Measurements from ENCODE around the gene OPCML.

DNA sequence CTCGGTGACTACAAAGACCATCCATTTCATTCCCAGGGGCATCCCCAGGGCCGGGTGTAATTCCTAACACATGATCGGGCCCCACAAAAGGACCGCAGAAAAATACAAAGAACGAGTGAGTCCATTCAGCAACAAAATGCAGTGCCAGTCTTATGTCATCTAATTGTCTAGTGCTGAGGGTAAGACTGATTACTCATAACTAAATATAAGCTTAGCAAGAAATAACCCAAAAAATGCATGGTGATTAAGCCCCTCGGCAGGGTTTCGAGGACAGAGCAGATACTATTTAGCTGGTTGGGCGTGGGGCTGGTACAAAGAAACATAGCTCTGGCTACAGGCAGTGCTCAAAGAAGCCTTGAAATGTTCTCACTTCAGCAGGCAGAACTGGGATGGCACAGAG is 1078.9 kb downstream of the OPCML start:
- TF ChIP-seq, protein P1, sequence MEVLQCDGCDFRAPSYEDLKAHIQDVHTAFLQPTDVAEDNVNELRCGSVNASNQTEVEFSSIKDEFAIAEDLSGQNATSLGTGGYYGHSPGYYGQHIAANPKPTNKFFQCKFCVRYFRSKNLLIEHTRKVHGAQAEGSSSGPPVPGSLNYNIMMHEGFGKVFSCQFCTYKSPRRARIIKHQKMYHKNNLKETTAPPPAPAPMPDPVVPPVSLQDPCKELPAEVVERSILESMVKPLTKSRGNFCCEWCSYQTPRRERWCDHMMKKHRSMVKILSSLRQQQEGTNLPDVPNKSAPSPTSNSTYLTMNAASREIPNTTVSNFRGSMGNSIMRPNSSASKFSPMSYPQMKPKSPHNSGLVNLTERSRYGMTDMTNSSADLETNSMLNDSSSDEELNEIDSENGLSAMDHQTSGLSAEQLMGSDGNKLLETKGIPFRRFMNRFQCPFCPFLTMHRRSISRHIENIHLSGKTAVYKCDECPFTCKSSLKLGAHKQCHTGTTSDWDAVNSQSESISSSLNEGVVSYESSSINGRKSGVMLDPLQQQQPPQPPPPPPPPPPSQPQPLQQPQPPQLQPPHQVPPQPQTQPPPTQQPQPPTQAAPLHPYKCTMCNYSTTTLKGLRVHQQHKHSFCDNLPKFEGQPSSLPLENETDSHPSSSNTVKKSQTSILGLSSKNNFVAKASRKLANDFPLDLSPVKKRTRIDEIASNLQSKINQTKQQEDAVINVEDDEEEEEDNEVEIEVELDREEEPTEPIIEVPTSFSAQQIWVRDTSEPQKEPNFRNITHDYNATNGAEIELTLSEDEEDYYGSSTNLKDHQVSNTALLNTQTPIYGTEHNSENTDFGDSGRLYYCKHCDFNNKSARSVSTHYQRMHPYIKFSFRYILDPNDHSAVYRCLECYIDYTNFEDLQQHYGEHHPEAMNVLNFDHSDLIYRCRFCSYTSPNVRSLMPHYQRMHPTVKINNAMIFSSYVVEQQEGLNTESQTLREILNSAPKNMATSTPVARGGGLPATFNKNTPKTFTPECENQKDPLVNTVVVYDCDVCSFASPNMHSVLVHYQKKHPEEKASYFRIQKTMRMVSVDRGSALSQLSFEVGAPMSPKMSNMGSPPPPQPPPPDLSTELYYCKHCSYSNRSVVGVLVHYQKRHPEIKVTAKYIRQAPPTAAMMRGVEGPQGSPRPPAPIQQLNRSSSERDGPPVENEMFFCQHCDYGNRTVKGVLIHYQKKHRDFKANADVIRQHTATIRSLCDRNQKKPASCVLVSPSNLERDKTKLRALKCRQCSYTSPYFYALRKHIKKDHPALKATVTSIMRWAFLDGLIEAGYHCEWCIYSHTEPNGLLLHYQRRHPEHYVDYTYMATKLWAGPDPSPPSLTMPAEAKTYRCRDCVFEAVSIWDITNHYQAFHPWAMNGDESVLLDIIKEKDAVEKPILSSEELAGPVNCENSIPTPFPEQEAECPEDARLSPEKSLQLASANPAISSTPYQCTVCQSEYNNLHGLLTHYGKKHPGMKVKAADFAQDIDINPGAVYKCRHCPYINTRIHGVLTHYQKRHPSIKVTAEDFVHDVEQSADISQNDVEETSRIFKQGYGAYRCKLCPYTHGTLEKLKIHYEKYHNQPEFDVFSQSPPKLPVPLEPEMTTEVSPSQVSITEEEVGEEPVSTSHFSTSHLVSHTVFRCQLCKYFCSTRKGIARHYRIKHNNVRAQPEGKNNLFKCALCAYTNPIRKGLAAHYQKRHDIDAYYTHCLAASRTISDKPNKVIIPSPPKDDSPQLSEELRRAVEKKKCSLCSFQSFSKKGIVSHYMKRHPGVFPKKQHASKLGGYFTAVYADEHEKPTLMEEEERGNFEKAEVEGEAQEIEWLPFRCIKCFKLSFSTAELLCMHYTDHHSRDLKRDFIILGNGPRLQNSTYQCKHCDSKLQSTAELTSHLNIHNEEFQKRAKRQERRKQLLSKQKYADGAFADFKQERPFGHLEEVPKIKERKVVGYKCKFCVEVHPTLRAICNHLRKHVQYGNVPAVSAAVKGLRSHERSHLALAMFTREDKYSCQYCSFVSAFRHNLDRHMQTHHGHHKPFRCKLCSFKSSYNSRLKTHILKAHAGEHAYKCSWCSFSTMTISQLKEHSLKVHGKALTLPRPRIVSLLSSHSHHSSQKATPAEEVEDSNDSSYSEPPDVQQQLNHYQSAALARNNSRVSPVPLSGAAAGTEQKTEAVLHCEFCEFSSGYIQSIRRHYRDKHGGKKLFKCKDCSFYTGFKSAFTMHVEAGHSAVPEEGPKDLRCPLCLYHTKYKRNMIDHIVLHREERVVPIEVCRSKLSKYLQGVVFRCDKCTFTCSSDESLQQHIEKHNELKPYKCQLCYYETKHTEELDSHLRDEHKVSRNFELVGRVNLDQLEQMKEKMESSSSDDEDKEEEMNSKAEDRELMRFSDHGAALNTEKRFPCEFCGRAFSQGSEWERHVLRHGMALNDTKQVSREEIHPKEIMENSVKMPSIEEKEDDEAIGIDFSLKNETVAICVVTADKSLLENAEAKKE (CRISPR knock-in tag; IDR thresholded peaks at IDR 0.05): no peak
- TF ChIP-seq, protein P2, sequence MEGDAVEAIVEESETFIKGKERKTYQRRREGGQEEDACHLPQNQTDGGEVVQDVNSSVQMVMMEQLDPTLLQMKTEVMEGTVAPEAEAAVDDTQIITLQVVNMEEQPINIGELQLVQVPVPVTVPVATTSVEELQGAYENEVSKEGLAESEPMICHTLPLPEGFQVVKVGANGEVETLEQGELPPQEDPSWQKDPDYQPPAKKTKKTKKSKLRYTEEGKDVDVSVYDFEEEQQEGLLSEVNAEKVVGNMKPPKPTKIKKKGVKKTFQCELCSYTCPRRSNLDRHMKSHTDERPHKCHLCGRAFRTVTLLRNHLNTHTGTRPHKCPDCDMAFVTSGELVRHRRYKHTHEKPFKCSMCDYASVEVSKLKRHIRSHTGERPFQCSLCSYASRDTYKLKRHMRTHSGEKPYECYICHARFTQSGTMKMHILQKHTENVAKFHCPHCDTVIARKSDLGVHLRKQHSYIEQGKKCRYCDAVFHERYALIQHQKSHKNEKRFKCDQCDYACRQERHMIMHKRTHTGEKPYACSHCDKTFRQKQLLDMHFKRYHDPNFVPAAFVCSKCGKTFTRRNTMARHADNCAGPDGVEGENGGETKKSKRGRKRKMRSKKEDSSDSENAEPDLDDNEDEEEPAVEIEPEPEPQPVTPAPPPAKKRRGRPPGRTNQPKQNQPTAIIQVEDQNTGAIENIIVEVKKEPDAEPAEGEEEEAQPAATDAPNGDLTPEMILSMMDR (conservative IDR thresholded peaks at IDR 0.05; ENCODE audit: low read depth in 2 of 2): no peak
- no peak for TF ChIP-seq POLR2AphosphoS5 (IDR thresholded peaks at IDR 0.05; ENCODE audit: low read depth)
- TF ChIP-seq EZH2 (IDR thresholded peaks at IDR 0.05; ENCODE audit: low read depth, unreplicated experiment): no peak
- TF ChIP-seq, protein P3, sequence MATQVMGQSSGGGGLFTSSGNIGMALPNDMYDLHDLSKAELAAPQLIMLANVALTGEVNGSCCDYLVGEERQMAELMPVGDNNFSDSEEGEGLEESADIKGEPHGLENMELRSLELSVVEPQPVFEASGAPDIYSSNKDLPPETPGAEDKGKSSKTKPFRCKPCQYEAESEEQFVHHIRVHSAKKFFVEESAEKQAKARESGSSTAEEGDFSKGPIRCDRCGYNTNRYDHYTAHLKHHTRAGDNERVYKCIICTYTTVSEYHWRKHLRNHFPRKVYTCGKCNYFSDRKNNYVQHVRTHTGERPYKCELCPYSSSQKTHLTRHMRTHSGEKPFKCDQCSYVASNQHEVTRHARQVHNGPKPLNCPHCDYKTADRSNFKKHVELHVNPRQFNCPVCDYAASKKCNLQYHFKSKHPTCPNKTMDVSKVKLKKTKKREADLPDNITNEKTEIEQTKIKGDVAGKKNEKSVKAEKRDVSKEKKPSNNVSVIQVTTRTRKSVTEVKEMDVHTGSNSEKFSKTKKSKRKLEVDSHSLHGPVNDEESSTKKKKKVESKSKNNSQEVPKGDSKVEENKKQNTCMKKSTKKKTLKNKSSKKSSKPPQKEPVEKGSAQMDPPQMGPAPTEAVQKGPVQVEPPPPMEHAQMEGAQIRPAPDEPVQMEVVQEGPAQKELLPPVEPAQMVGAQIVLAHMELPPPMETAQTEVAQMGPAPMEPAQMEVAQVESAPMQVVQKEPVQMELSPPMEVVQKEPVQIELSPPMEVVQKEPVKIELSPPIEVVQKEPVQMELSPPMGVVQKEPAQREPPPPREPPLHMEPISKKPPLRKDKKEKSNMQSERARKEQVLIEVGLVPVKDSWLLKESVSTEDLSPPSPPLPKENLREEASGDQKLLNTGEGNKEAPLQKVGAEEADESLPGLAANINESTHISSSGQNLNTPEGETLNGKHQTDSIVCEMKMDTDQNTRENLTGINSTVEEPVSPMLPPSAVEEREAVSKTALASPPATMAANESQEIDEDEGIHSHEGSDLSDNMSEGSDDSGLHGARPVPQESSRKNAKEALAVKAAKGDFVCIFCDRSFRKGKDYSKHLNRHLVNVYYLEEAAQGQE (IDR thresholded peaks at IDR 0.05; ENCODE audit: unreplicated experiment): no peak
- TF ChIP-seq NANOG (IDR thresholded peaks at IDR 0.05; ENCODE audit: borderline replicate concordance): no peak
- TF ChIP-seq EZH2phosphoT487 (IDR thresholded peaks at IDR 0.05; ENCODE audit: unreplicated experiment): no peak
- no peak for TF ChIP-seq ZNF331 (CRISPR knock-in tag; IDR thresholded peaks at IDR 0.05; ENCODE audit: low read depth)
- no peak for TF ChIP-seq ZNF114 (CRISPR knock-in tag; IDR thresholded peaks at IDR 0.05)
- no peak for TF ChIP-seq JUNB (IDR thresholded peaks at IDR 0.05; ENCODE audit: unreplicated experiment)

All from GM23338 (cell line).